DOHH2 (cell line): ENCODE measurements around the gene LRRC71.

Experiments used
- EZH2phosphoT487 ChIP-seq: fragments of 200-600 bp; sonication (generic); IDR thresholded peaks from 2 replicates; pipeline ENCODE4 v1.6.1; 2017; ENCODE audit warnings: borderline replicate concordance, mild to moderate bottlenecking, antibody characterized with exemption, low read length, moderate library complexity, mixed read lengths
- TF ChIP-seq, protein P1 (sequence below): fragments of 200-600 bp; sonication (generic); IDR thresholded peaks from one replicate; pipeline ENCODE4 v1.5.1; 2014; ENCODE audit warnings: antibody characterized with exemption, mild to moderate bottlenecking, low read depth, low read length; ENCODE audit not compliant: poor library complexity, severe bottlenecking

DNA sequence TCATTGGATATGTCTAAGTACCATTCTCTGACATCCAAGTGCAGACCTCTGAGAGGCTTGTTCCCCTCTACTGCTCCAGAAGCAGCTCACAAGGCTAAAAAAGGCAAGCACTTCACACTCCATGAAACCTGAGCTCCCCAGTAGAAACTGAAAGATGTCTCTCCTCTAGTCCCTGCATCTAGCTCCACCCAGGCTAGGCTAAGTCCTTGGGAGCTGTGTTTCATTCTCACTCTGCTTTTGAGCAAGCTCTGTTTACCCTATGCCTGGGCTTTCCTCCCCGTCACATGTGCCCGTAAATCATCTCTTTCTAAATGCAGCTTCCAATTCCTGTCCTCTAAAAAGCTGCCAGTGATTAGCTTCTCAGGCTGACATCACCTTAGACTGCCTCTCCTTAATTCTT, 39.0 kb downstream of the LRRC71 start:
- TF ChIP-seq, protein P1, sequence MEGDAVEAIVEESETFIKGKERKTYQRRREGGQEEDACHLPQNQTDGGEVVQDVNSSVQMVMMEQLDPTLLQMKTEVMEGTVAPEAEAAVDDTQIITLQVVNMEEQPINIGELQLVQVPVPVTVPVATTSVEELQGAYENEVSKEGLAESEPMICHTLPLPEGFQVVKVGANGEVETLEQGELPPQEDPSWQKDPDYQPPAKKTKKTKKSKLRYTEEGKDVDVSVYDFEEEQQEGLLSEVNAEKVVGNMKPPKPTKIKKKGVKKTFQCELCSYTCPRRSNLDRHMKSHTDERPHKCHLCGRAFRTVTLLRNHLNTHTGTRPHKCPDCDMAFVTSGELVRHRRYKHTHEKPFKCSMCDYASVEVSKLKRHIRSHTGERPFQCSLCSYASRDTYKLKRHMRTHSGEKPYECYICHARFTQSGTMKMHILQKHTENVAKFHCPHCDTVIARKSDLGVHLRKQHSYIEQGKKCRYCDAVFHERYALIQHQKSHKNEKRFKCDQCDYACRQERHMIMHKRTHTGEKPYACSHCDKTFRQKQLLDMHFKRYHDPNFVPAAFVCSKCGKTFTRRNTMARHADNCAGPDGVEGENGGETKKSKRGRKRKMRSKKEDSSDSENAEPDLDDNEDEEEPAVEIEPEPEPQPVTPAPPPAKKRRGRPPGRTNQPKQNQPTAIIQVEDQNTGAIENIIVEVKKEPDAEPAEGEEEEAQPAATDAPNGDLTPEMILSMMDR = no peak
- TF ChIP-seq EZH2phosphoT487 = no peak
